GM19455 (cell line): ENCODE data around the gene MTFMT.

Experiments
- ATAC-seq: cut with Tn5 transposase; IDR thresholded peaks from one replicate; pipeline ENCODE4 v1.9.1; 2021; ENCODE audit not compliant: unreplicated experiment

The MTFMT gene

GRCh38 chr15:64989416-64990167 lies 39.8 kb downstream of the MTFMT start, which contains the start of gene SPG21:
SPG21 (minus strand) TSS chr15:64989914; CDS start chr15:64983569, 6,345 bp downstream.
- ATAC-seq = peak; percentile 95

- no peak for ATAC-seq
Observed at GRCh38 chr15:64987136-64987535, 42.3 kb downstream of the MTFMT start.

- ATAC-seq = no peak
Observed at GRCh38 chr15:64985366-64986033, 43.9 kb downstream of the MTFMT start.

GRCh38 chr15:64982472-64982871 lies 47.0 kb downstream of the MTFMT start:
- ATAC-seq = no peak

GRCh38 chr15:64981812-64982431 lies 47.5 kb downstream of the MTFMT start:
- ATAC-seq = no peak

GRCh38 chr15:64979252-64979710 lies 50.2 kb downstream of the MTFMT start:
- no peak for ATAC-seq

DNA sequence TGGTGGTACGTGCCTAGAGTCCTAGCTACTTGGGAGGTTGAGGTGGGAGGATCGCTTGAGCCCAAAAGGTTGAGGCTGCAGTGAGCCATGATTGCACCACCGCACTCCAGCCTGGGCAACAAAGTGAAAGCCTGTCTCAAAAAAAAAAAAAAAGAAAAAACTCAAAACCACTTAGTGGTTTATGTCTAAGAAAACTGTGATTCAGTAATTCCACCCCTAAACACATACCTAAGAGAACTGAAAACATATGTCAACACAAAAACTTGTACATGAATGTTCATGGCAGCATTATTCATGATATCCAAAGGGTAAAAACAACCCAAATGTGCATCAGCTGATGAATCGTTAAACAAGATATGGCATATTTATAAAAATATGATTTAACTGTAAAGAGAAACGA lies 54.0 kb downstream of the MTFMT start:
- ATAC-seq = no peak

DNA sequence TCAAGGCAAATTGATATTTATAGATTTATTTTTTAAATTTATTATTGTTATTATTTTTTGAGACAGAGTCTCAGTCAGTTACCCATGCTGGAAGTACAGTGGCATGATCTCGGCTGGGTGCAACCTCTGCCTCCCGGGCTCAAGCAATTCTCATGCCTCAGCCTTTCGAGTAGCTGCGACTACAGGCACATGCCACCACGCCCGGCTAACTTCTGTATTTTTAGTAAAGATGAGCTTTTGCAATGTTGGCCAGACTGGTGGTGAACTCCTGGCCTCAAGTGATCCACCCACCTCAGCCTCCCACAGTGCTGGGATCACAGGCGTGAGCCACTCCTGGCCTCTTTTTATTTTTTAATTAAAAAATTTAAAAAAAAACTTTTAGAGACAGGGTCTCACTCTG lies 58.7 kb downstream of the MTFMT start:
- ATAC-seq = no peak

DNA sequence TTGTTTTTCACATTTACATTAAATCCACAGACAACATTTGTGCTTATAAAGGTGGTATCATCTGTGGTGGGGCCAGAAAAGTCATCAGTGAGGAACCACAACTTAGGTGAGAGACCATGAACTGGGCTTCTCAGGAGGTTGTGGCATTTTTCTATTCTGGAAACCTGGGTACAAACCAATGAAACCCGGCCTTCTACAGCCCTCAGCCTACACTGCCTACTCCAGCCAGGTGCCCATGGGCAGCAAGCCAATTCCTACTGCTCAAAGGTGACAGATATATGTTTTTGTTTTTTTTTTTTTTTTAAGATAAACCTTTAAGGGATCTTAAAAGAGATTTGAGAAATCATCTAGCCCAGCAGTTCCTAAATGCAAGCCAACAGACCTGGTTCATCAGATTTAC lies 60.0 kb downstream of the MTFMT start:
- no peak for ATAC-seq

DNA sequence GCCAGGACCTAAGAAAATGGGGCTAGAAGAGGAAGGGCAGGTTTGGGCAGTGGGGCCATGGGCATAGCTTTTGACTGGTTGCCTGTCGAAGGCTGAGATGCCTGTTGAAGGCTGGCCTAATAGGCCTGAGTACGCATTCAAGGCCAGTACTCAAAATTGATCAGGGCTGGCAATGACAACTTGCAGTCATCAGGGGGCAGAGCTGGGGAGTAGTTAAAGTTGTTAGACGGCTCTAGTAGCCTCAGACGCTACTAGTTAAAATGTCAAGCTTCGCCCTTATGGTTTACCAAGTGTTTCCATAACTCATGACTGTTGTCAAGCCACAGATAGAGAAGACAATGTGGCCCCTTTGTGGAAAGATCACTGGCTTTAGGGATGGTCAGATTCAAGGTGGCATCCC lies 68.4 kb downstream of the MTFMT start:
- no peak for ATAC-seq

GRCh38 chr15:64960153-64960552 lies 69.3 kb downstream of the MTFMT start:
- no peak for ATAC-seq

- no peak for ATAC-seq
Observed at GRCh38 chr15:64959128-64959527, 70.3 kb downstream of the MTFMT start.

DNA sequence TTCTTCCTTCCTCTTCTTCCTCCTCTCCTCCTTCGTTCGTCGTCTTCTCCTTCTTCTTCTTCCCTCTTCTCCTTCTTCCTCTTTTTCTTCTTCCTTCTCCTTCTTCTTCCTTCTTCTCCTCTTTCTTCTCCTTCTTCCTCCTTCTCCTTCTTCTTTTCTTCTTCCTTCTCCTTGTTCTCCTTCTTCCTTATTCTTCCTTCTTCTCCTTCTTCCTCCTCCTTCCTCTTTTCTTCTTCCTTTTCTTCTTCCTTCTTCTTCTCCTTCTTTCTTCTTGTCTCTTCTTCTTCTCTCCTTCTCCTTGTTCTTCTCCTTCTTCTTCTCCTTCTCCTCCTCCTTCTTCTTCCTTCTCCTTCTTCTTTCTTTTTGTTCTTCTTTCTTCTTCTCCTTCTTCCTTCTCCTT lies 75.0 kb downstream of the MTFMT start:
- ATAC-seq = no peak

GRCh38 chr15:64951777-64952418 lies 77.5 kb downstream of the MTFMT start:
- ATAC-seq = no peak
